H1 (cell line): ENCODE measurements around the gene CD151. TPM values are rescaled to one million over a fixed set of nuclear protein-coding genes. Genes with fewer than 3 reads are reported as not detected.

Source experiments
- CTCF ChIA-PET: fragments of 300-600 bp; sonication (Branson Sonifier 250); formaldehyde crosslinking; loops from one replicate; lab custom pipeline; 2021; ENCODE audit not compliant: partially characterized antibody; lab: Charles Lee
- POLR2A ChIA-PET: fragments of 300-600 bp; sonication (Branson Sonifier 250); formaldehyde crosslinking; loops from one replicate; lab custom pipeline; 2021; ENCODE audit warnings: inconsistent platforms; ENCODE audit not compliant: partially characterized antibody; lab: Charles Lee
- DNase-seq, 2 experiments: peaks; one replicate each; pipeline versions ENCODE4 v3.0.0 to v3.0.0-alpha.2; 2010 to 2022; ENCODE audit warnings: low spot score in 2 of 2, low read depth in 1 of 2, mixed read lengths in 1 of 2
- FAIRE-seq: peaks from 2 replicates; lab custom pipeline; 2011; peaks lifted over from hg19 to GRCh38; lab: Jason Lieb, UNC
- H2AFZ ChIP-seq: 2 replicates; pipeline ENCODE4 v1.8.1; 2012; ENCODE audit warnings: low read length, inconsistent platforms
- H2AK5ac ChIP-seq: 2 replicates; pipeline ENCODE4 v1.6.1; 2013; ENCODE audit warnings: low read depth, low read length
- H2BK120ac ChIP-seq: replicated peaks from 2 replicates; pipeline ENCODE3; 2013; ENCODE audit warnings: low read depth, low read length, inconsistent platforms
- H2BK12ac ChIP-seq: 2 replicates; pipeline ENCODE4 v1.6.1; 2013; ENCODE audit warnings: low read depth, low read length
- H2BK15ac ChIP-seq: 2 replicates; pipeline ENCODE4 v1.6.1; 2013; ENCODE audit warnings: low read length
- H2BK20ac ChIP-seq: 2 replicates; pipeline ENCODE4 v1.6.1; 2013; ENCODE audit warnings: low read length
- H2BK5ac ChIP-seq: 2 replicates; pipeline ENCODE4 v1.6.1; 2013; ENCODE audit warnings: low read depth, low read length
- H3K14ac ChIP-seq: 2 replicates; pipeline ENCODE4 v1.6.1; 2013; ENCODE audit warnings: inconsistent platforms; ENCODE audit not compliant: insufficient read length
- H3K18ac ChIP-seq: 2 replicates; pipeline ENCODE4 v1.6.1; 2013; ENCODE audit warnings: low read length; ENCODE audit errors: extremely low read depth
- H3K23ac ChIP-seq: 2 replicates; pipeline ENCODE4 v1.6.1; 2013; ENCODE audit warnings: inconsistent platforms; ENCODE audit not compliant: insufficient read length
- H3K23me2 ChIP-seq: 2 replicates; pipeline ENCODE4 v1.6.1; 2013; ENCODE audit warnings: low read depth, low read length
- H3K27ac ChIP-seq: 2 replicates; pipeline ENCODE4 v1.6.1; 2011; ENCODE audit warnings: low read depth, low read length, inconsistent platforms
- H3K27me3 ChIP-seq, 4 experiments: replicated peaks in 1 of 4; 1 replicate in 1 of 4; 2 replicates in 3 of 4; pipeline versions ENCODE4 v1.6.1 to v1.8.1; 2011 to 2013; ENCODE audit warnings: low read length in 3 of 4, mild to moderate bottlenecking in 3 of 4, inconsistent platforms in 2 of 4, mixed read lengths in 2 of 4, moderate library complexity in 1 of 4; ENCODE audit not compliant: control insufficient read depth in 3 of 4, insufficient read depth in 3 of 4; ENCODE audit errors: extremely low read depth in 1 of 4
- H3K36me3 ChIP-seq, 4 experiments: 2 replicates each; pipeline versions ENCODE4 v1.6.1 to v1.8.1; 2011 to 2013; ENCODE audit warnings: mild to moderate bottlenecking in 4 of 4, low read length in 3 of 4, moderate library complexity in 2 of 4, control low read depth in 1 of 4, inconsistent platforms in 1 of 4; ENCODE audit not compliant: insufficient read depth in 4 of 4, control insufficient read depth in 2 of 4
- H3K4ac ChIP-seq: replicated peaks from 2 replicates; pipeline ENCODE3; 2013; ENCODE audit warnings: low read length, low read depth, mixed read lengths, inconsistent platforms; ENCODE audit not compliant: insufficient read length
- H3K4me1 ChIP-seq, 4 experiments: replicated peaks in 1 of 4; 1 replicate in 1 of 4; 2 replicates in 3 of 4; pipeline versions ENCODE4 v1.6.1 to v1.8.1; 2011 to 2013; ENCODE audit warnings: low read length in 3 of 4, inconsistent platforms in 2 of 4, mixed read lengths in 1 of 4; ENCODE audit not compliant: insufficient read depth in 4 of 4, control insufficient read depth in 3 of 4
- H3K4me2 ChIP-seq, 2 experiments: 2 replicates each; pipeline versions ENCODE4 v1.6.1 to v1.8.1; 2011 to 2013; ENCODE audit warnings: low read depth in 2 of 2, low read length in 2 of 2, control low read depth in 1 of 2, inconsistent platforms in 1 of 2, mild to moderate bottlenecking in 1 of 2; ENCODE audit not compliant: insufficient read depth in 1 of 2
- H3K4me3 ChIP-seq, 4 experiments: fragments of 200-600, 300-600 bp in 1 of 4; sonication (generic), shearing (Covaris generic), sonication (Bioruptor Twin) in 1 of 4; 2 replicates each; pipeline versions ENCODE4 v1.5.1 to v1.8.1; 2011 to 2016; ENCODE audit warnings: low read length in 4 of 4, low read depth in 3 of 4, control low read depth in 2 of 4, inconsistent platforms in 2 of 4, mild to moderate bottlenecking in 2 of 4, mixed read lengths in 1 of 4, moderate library complexity in 1 of 4; ENCODE audit not compliant: insufficient read depth in 2 of 4; ENCODE audit errors: extremely low read depth in 1 of 4
- H3K56ac ChIP-seq: replicated peaks from 2 replicates; pipeline ENCODE3; 2013; ENCODE audit warnings: low read depth, mild to moderate bottlenecking, mixed read lengths, low read length, inconsistent platforms; ENCODE audit not compliant: insufficient read length
- H3K79me1 ChIP-seq: 2 replicates; pipeline ENCODE4 v1.6.1; 2013; ENCODE audit warnings: low read depth, low read length, control low read depth
- H3K79me2 ChIP-seq, 2 experiments: 2 replicates each; pipeline versions ENCODE4 v1.6.1 to v1.8.1; 2012 to 2013; ENCODE audit warnings: low read length in 2 of 2, mild to moderate bottlenecking in 2 of 2, inconsistent platforms in 1 of 2; ENCODE audit not compliant: insufficient read depth in 2 of 2, control insufficient read depth in 1 of 2
- H3K9ac ChIP-seq, 4 experiments: replicated peaks in 1 of 4; 1 replicate in 1 of 4; 2 replicates in 3 of 4; pipeline versions ENCODE4 v1.6.1 to v1.8.1; 2011 to 2013; ENCODE audit warnings: low read depth in 3 of 4, low read length in 3 of 4, control low read depth in 2 of 4, mild to moderate bottlenecking in 2 of 4, moderate library complexity in 2 of 4, inconsistent platforms in 1 of 4; ENCODE audit errors: extremely low read depth in 1 of 4
- H3K9me3 ChIP-seq, 2 experiments: 2 replicates each; pipeline versions ENCODE4 v1.6.1 to v1.8.1; 2012 to 2013; ENCODE audit warnings: mild to moderate bottlenecking in 2 of 2, moderate library complexity in 2 of 2, control low read depth in 1 of 2, inconsistent platforms in 1 of 2, low read depth in 1 of 2, low read length in 1 of 2, mixed read lengths in 1 of 2; ENCODE audit not compliant: insufficient read depth in 2 of 2
- H4K20me1 ChIP-seq, 2 experiments: replicated peaks in 1 of 2; 2 replicates each; pipeline versions ENCODE3 to v1.8.1; 2011 to 2013; ENCODE audit warnings: inconsistent platforms in 2 of 2, low read length in 2 of 2, mild to moderate bottlenecking in 1 of 2; ENCODE audit not compliant: insufficient read depth in 2 of 2, control insufficient read depth in 1 of 2
- H4K5ac ChIP-seq: 2 replicates; pipeline ENCODE4 v1.6.1; 2013; ENCODE audit warnings: low read length, low read depth, mixed read lengths, inconsistent platforms; ENCODE audit not compliant: insufficient read length
- H4K8ac ChIP-seq: 2 replicates; pipeline ENCODE4 v1.8.0; 2013; ENCODE audit warnings: mild to moderate bottlenecking, moderate library complexity, low read length, inconsistent platforms; ENCODE audit not compliant: insufficient read depth; ENCODE audit errors: extremely low read depth
- H4K91ac ChIP-seq: replicated peaks from 2 replicates; pipeline ENCODE3; 2013; ENCODE audit warnings: low read length, mixed read lengths, inconsistent platforms; ENCODE audit not compliant: insufficient read length
- BACH1 ChIP-seq: IDR thresholded peaks from 2 replicates; pipeline ENCODE4 v1.6.1; 2012; ENCODE audit warnings: low read length, improper control_type of control experiment
- CBX8 ChIP-seq: fragments of 300-800, 300-1000 bp; sonication (generic); IDR thresholded peaks from 2 replicates; pipeline ENCODE4 v1.7.1; 2016; ENCODE audit warnings: low read depth, low read length, borderline replicate concordance
- CHD1 ChIP-seq: IDR thresholded peaks from 2 replicates; pipeline ENCODE4 v1.6.1; 2012; ENCODE audit warnings: low read depth, low read length, improper control_type of control experiment
- CHD2 ChIP-seq: IDR thresholded peaks from 2 replicates; pipeline ENCODE4 v1.6.1; 2012; ENCODE audit warnings: low read length, improper control_type of control experiment
- CTBP2 ChIP-seq: IDR thresholded peaks from 2 replicates; pipeline ENCODE4 v1.7.0; 2011; ENCODE audit warnings: borderline replicate concordance, mild to moderate bottlenecking, moderate library complexity, mixed read lengths, low read length; ENCODE audit not compliant: insufficient read depth, insufficient read length
- FOSL1 ChIP-seq: IDR thresholded peaks from 2 replicates; pipeline ENCODE4 v1.6.1; 2011; ENCODE audit warnings: mild to moderate bottlenecking, low read depth, low read length, moderate library complexity; ENCODE audit not compliant: insufficient read depth
- RXRA ChIP-seq: IDR thresholded peaks from 2 replicates; pipeline ENCODE4 v1.6.1; 2011; ENCODE audit warnings: low read depth, mild to moderate bottlenecking, low read length, moderate library complexity; ENCODE audit not compliant: insufficient read depth
- SAP30 ChIP-seq: fragments of 300-600 bp; sonication (generic); IDR thresholded peaks from 2 replicates; pipeline ENCODE4 v1.7.1; 2012; ENCODE audit warnings: low read length, moderate library complexity, mild to moderate bottlenecking, inconsistent platforms; ENCODE audit not compliant: insufficient read depth, insufficient replicate concordance
- SRF ChIP-seq: IDR thresholded peaks from 2 replicates; pipeline ENCODE4 v1.6.1; 2011; ENCODE audit warnings: mild to moderate bottlenecking, low read depth, low read length, moderate library complexity
- ZNF274 ChIP-seq: IDR thresholded peaks from 2 replicates; pipeline ENCODE4 v1.7.0; 2012; ENCODE audit warnings: low read length, borderline replicate concordance; ENCODE audit errors: extremely low read depth
- WGBS, 2 experiments: shearing (Covaris generic) in 1 of 2; methylation state at CpG; one replicate each; pipeline versions ENCODE4 v1.1.6 to v1.1.7; 2013 to 2015; ENCODE audit warnings: low lambda C conversion rate in 2 of 2, mixed read lengths in 2 of 2, inconsistent platforms in 1 of 2, low coverage in 1 of 2, missing lambda C conversion rate in 1 of 2; ENCODE audit not compliant: insufficient replicate concordance in 2 of 2, insufficient coverage in 1 of 2, insufficient read length in 1 of 2; ENCODE audit errors: extremely low coverage in 1 of 2, missing lambda C conversion rate in 1 of 2; 5-methylcytosine and 5-hydroxymethylcytosine counted together
- polyA plus RNA-seq, 7 experiments: library from polyadenylated mRNA; depleted of rRNA in 3 of 7; stranded (reverse) in 5 of 7; unstranded in 2 of 7; fragments of >200 nt in 5 of 7; fragments of 200-250 nt in 2 of 7; gene quantifications; 1 replicate in 5 of 7; 2 replicates in 1 of 7; 4 replicates in 1 of 7; pipeline versions ENCODE4 v1.2.1 to v1.2.3, GENCODE V29; 2011 to 2013; ENCODE audit warnings: missing spikeins in 2 of 7, mixed read lengths in 2 of 7
- total RNA-seq: library from RNA; stranded (reverse); fragmentation: NEBNext Ultra II Directional; extraction: Animal tissue kit (Norgen Biotek cat#: 25700); gene quantifications from 2 replicates; pipeline ENCODE4 v1.2.1, GENCODE V29; 2021
- TF ChIP-seq, protein P1 (sequence below), 3 experiments: IDR thresholded peaks; 1 replicate in 2 of 3; 2 replicates in 1 of 3; pipeline versions ENCODE4 v1.5.1 to v1.6.1; 2011; ENCODE audit warnings: low read length in 3 of 3, mild to moderate bottlenecking in 3 of 3, inconsistent platforms in 2 of 3, low read depth in 1 of 3, moderate library complexity in 1 of 3; ENCODE audit not compliant: insufficient read depth in 1 of 3; ENCODE audit errors: control extremely low read depth in 1 of 3

Gene CD151
- total and polyA plus RNA-seq, 2 of the 8 experiments (the other 6 are each of a cell fraction or from before 2014, with no cell fraction given): 101 to 212 TPM

DNA sequence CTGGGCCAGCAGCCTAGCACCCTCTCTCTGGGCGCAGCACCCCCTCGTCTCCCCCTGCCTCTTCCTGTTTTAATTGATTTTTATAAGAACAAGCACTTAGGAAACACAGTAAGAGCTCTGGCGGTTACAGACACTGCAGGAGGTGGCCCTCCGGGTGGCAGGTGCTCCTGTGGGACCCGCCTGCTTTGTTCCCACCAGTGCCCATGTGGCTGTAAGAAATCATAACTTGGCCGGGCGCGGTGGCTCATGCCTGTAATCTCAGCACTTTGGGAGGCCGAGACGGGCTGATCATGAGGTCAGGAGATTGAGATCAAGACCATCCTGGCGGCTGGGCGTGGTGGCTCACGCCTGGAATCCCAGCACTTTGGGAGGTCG, 28.3 kb downstream of the CD151 start:
- Histone ChIP-seq H3K4ac (no peak overlapping the region), H3K4me1 (peaks cover 0 to 33% (median 29%) of the 10 kb centered on the region in 4 experiments; a peak in 6 of 7 replicates), H2AK5ac (no peak overlapping the region), H3K56ac (no peak overlapping the region), H3K79me2 (no peaks in the 10 kb centered on the region), H3K23ac (no peak overlapping the region), H4K5ac (no peak overlapping the region), H2BK5ac (no peak overlapping the region), H4K91ac (no peak overlapping the region), H2BK12ac (no peak overlapping the region), H3K23me2 (no peaks in the 10 kb centered on the region), H2BK15ac (no peak overlapping the region), H3K4me2 (no peak overlapping the region), H3K36me3 (no peaks in the 10 kb centered on the region; a peak in 1 of 8 replicates), H3K9me3 (no peaks in the 10 kb centered on the region), H3K4me3 (no peak overlapping the region), H3K27me3 (peaks cover 0 to 2% (median 0%) of the 10 kb centered on the region in 4 experiments; a peak in 1 of 7 replicates), H2BK120ac (no peak overlapping the region), H2BK20ac (no peak overlapping the region), H3K9ac (no peak overlapping the region), H3K79me1 (peaks cover 3% of the 10 kb centered on the region), H4K8ac (peak overlapping the region; percentile 68), H3K18ac (no peak overlapping the region), H2AFZ (no peak overlapping the region), H4K20me1 (peaks cover 10 to 52% of the 10 kb centered on the region in 2 experiments), H3K14ac (no peak overlapping the region), H3K27ac (no peak overlapping the region)
- no peak for FAIRE-seq
- CTCF ChIA-PET: interaction anchor here (1.2 to 10.5 kb wide), 5 partner anchors 15 to 190 kb away, joined by 3 to 74 read pairs (median 8); partner anchors contain the start of gene TSPAN4
- TF ChIP-seq SAP30 (no peak), CTBP2 (no peak), CHD1 (no peak), RXRA (no peak), ZNF274 (no peak), CBX8 (no peak), BACH1 (no peak), SRF (no peak), FOSL1 (no peak), CHD2 (no peak)
- TF ChIP-seq, protein P1, sequence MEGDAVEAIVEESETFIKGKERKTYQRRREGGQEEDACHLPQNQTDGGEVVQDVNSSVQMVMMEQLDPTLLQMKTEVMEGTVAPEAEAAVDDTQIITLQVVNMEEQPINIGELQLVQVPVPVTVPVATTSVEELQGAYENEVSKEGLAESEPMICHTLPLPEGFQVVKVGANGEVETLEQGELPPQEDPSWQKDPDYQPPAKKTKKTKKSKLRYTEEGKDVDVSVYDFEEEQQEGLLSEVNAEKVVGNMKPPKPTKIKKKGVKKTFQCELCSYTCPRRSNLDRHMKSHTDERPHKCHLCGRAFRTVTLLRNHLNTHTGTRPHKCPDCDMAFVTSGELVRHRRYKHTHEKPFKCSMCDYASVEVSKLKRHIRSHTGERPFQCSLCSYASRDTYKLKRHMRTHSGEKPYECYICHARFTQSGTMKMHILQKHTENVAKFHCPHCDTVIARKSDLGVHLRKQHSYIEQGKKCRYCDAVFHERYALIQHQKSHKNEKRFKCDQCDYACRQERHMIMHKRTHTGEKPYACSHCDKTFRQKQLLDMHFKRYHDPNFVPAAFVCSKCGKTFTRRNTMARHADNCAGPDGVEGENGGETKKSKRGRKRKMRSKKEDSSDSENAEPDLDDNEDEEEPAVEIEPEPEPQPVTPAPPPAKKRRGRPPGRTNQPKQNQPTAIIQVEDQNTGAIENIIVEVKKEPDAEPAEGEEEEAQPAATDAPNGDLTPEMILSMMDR (IDR thresholded peaks at IDR 0.05; ENCODE audit: control extremely low read depth in 1 of 3, insufficient read depth in 1 of 3, low read depth in 1 of 3, low read length in 3 of 3): no peak
- DNase-seq: no peak
- 95% methylated on average over 14 of the region's 14 CpGs; no CpG with 5 or more reads in 1 of the 2 experiments for WGBS, 2 experiments
- POLR2A ChIA-PET: interaction anchor here (0.7 to 13.8 kb wide), 7 partner anchors 10 to 49 kb away, joined by 3 to 234 read pairs (median 5); partner anchors contain the start of genes CD151, POLR2L and TSPAN4
